LNCAP (cell line): ENCODE measurements around the gene DHCR7.

Experiments used
- TF ChIP-seq, protein P1 (sequence below): fragments of 450-650 bp; IDR thresholded peaks from 2 replicates; pipeline ENCODE4 v1.5.1; 2017; ENCODE audit warnings: mild to moderate bottlenecking

DHCR7 gene

GRCh38 chr11:71459076-71459766 is 11.0 kb upstream of the DHCR7 start:
- TF ChIP-seq, protein P1, sequence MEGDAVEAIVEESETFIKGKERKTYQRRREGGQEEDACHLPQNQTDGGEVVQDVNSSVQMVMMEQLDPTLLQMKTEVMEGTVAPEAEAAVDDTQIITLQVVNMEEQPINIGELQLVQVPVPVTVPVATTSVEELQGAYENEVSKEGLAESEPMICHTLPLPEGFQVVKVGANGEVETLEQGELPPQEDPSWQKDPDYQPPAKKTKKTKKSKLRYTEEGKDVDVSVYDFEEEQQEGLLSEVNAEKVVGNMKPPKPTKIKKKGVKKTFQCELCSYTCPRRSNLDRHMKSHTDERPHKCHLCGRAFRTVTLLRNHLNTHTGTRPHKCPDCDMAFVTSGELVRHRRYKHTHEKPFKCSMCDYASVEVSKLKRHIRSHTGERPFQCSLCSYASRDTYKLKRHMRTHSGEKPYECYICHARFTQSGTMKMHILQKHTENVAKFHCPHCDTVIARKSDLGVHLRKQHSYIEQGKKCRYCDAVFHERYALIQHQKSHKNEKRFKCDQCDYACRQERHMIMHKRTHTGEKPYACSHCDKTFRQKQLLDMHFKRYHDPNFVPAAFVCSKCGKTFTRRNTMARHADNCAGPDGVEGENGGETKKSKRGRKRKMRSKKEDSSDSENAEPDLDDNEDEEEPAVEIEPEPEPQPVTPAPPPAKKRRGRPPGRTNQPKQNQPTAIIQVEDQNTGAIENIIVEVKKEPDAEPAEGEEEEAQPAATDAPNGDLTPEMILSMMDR: no peak

DNA sequence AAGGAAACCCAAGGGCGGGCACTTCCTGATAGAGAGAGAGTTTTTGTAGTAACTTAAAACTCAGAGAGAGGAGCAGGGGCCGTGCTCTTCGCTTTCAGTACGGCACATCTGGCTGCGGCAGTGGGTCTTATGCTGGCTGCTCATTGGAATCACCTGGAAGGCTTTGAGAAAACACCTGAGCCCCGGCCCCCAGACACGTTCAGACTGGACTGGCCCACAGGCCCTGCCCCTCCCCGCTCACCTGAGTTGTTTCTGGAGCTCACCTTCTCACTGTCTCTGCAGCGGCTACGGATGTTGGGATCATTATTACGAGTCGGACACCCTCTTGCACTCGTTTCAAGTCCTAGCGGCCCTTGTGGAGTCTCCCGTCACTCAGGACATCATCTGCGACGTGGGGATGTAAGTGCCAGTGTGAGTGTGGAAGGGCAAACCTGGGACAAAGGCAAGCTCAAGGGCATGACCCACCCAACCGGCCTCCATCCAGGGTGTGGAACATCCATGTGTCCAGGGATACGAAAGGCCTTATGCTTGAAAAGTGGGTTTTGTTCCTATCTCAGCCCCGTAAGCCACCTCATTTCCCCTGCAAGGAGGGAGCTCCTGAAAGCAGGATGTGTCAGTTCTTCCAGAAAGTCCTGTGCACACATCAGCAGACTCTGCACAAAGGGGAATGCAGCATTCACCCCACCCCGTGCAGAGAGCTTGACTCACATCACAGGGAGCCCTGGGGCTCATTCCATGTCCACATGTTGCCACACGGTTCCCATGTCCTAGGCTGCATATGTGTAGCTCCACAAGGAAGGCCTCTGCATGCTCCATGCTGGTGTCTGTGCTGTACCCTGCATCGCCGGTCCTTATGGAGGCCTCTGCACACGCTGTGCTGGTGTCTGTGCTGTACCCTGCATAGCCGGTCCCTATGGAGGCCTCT is 10.2 kb upstream of the DHCR7 start:
- TF ChIP-seq, protein P1: no peak

- TF ChIP-seq, protein P1: no peak
Measured at GRCh38 chr11:71456831-71457230, 8.6 kb upstream of the DHCR7 start.

- TF ChIP-seq, protein P1: no peak
Measured at GRCh38 chr11:71456294-71456693, 8.1 kb upstream of the DHCR7 start.

DNA sequence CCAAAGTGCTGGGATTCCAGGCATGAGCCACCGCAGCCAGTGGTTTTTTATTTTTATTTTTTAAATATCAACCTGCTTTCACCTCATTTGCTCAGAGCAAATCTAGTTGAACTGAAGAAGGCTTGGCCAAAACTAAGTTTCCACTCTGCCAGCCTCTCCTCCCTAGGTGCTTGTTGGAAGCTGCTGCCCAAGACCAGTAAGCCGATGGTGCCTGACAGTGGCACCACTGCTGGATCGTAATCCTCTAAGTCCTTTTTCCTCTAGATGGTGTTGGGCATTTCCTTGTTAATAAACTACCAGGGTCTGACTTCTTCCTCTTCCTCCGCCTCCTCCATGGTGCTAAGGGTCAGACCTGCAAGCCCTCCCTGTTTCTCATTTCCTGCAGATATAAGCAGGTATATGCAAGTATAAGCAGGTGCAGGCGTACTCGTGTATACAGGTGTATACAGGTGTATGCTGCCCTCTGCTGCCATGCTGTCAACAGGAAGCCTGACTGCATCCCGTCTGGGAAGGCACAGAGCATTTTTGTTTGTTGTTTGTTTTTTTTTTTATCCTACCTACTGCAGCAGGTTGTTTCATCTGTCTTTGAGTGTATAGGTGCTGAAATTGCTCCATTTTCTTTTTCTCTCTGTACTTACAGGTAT is 6.4 kb upstream of the DHCR7 start:
- TF ChIP-seq, protein P1: peak; percentile 73

DNA sequence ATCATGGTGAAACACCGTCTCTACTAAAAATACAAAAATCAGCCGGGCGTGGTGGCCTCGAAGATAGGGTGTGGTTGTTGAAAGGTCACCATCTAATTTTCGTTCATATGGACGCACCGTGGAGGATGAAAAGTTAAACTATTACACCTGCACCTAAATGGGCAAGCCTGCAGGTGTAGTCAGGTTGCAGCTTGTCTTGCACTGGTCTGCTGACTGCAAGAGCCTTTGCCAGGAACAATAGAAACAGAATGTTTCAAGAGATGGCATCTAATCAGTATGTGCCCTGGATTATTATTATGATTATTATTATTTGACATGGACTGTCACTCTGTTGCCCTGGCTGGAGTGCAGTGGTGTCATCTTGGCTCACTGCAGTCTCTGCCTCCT is 5.7 kb upstream of the DHCR7 start:
- TF ChIP-seq, protein P1: no peak

GRCh38 chr11:71453037-71453917 is 5.1 kb upstream of the DHCR7 start, which contains the start of gene NADSYN1:
Gene NADSYN1 (plus strand): TSS chr11:71453203. CDS start chr11:71453297, 94 bp downstream.
- TF ChIP-seq, protein P1: no peak
